Measurements from ENCODE around the gene KRTAP24-1. TPM values are rescaled to one million over a fixed set of nuclear protein-coding genes. Genes with fewer than 3 reads are reported as not detected.
A peak's percentile ranks its signal among the peaks of the same experiment; 100 is the strongest.

KRTAP24-1 gene
- total RNA-seq, 2 donors from 2014 or later: not detected

- H3K36me3 ChIP-seq (replicated peaks in 1 of 2; ENCODE audit: insufficient read depth in 1 of 2, low read depth in 2 of 2): no peaks in the 10 kb centered on the region
- no peaks in the 10 kb centered on the region for H3K27me3 ChIP-seq
- TF ChIP-seq POLR2A (IDR thresholded peaks at IDR 0.05) (no peak), CTCF (IDR thresholded peaks at IDR 0.05) (no peak)
- H3K4me3 ChIP-seq: no peak overlapping the region
- ATAC-seq (no peak), DNase-seq (no peak)
- intact Hi-C loops (cut with DNase I): no loop called here
- H3K4me1 ChIP-seq: no peaks in the 10 kb centered on the region
- H3K9me3 ChIP-seq: no peaks in the 10 kb centered on the region
- 65 to 66% methylated on average over 3 of the region's 3 CpGs for WGBS, 2 donors
- no peak overlapping the region for H3K27ac ChIP-seq
Observed at GRCh38 chr21:30269803-30270530, 12.8 kb downstream of the KRTAP24-1 start.

GRCh38 chr21:30268608-30269197 lies 14.0 kb downstream of the KRTAP24-1 start:
- WGBS, 2 donors: 60 to 66% methylated on average over 5 of the region's 5 CpGs
- intact Hi-C loops (cut with DNase I): no loop called here
- no peak for DNase-seq

GRCh38 chr21:30257773-30258172 lies 25.0 kb downstream of the KRTAP24-1 start:
- ATAC-seq (no peak), DNase-seq (no peak)
- TF ChIP-seq CTCF (IDR thresholded peaks at IDR 0.05) (peak in 2 of 7 experiments; percentile 10 to 11), POLR2A (IDR thresholded peaks at IDR 0.05) (no peak)
- Histone ChIP-seq H3K4me3 (no peak overlapping the region), H3K4me1 (no peaks in the 10 kb centered on the region), H3K9me3 (no peaks in the 10 kb centered on the region), H3K27me3 (no peaks in the 10 kb centered on the region), H3K36me3 (replicated peaks in 1 of 2; ENCODE audit: insufficient read depth in 1 of 2, low read depth in 2 of 2) (no peaks in the 10 kb centered on the region), H3K27ac (no peak overlapping the region)
- WGBS, 2 donors: 67% methylated on average over 4 of the region's 4 CpGs
- intact Hi-C loops (cut with DNase I): no loop called here

More at GRCh38 chr21:30268608-30269197, 14.0 kb downstream of the KRTAP24-1 start:
- no peaks in the 10 kb centered on the region for H3K9me3 ChIP-seq
- H3K27me3 ChIP-seq: no peaks in the 10 kb centered on the region
- H3K4me1 ChIP-seq: no peaks in the 10 kb centered on the region
- TF ChIP-seq POLR2A (IDR thresholded peaks at IDR 0.05) (no peak), CTCF (IDR thresholded peaks at IDR 0.05) (peak in 3 of 7 experiments; percentile 8 to 19 (median 13))
- H3K36me3 ChIP-seq (replicated peaks in 1 of 2; ENCODE audit: insufficient read depth in 1 of 2, low read depth in 2 of 2): no peaks in the 10 kb centered on the region
- H3K4me3 ChIP-seq: no peak overlapping the region
- no peak for ATAC-seq
- H3K27ac ChIP-seq: no peak overlapping the region

GRCh38 chr21:30256100-30256499 lies 26.6 kb downstream of the KRTAP24-1 start:
- H3K27me3 ChIP-seq: no peaks in the 10 kb centered on the region
- no peak overlapping the region for H3K4me3 ChIP-seq
- no peaks in the 10 kb centered on the region for H3K9me3 ChIP-seq
- H3K4me1 ChIP-seq: no peaks in the 10 kb centered on the region
- no peaks in the 10 kb centered on the region for H3K36me3 ChIP-seq (replicated peaks in 1 of 2; ENCODE audit: insufficient read depth in 1 of 2, low read depth in 2 of 2)
- H3K27ac ChIP-seq: no peak overlapping the region
- no peak for TF ChIP-seq POLR2A (IDR thresholded peaks at IDR 0.05)
- no peak for TF ChIP-seq CTCF (IDR thresholded peaks at IDR 0.05)
- ATAC-seq (no peak), DNase-seq (no peak)
- intact Hi-C loops (cut with DNase I): no loop called here
- whole genome bisulfite sequencing, 2 donors: 71 to 81% methylated on average over 4 of the region's 4 CpGs
